ENCODE results near the gene ASTN2. TPM values are rescaled to one million over a fixed set of nuclear protein-coding genes. Genes with fewer than 3 reads are reported as not detected.

The ASTN2 gene
- total and polyA plus RNA-seq, 2 experiments from 2014 or later = 5.8 to 7.5 TPM

GRCh38 chr9:116795821-116796220 is 619.0 kb downstream of the ASTN2 start:
- Histone ChIP-seq H3K9ac (no peak overlapping the region), H3K4me3 (no peak overlapping the region), H3K4me2 (ENCODE audit: unreplicated experiment) (no peak overlapping the region), H3K27ac (no peak overlapping the region), H2AFZ (no peak overlapping the region), H3K36me3 (ENCODE audit: low read depth) (no peaks in the 10 kb centered on the region), H3K9me2 (ENCODE audit: insufficient read depth) (no peaks in the 10 kb centered on the region), H3K79me2 (ENCODE audit: insufficient read depth) (no peaks in the 10 kb centered on the region), H4K20me1 (ENCODE audit: insufficient read depth) (no peaks in the 10 kb centered on the region), H3K9me3 (ENCODE audit: low read depth) (no peaks in the 10 kb centered on the region), H3K4me1 (ENCODE audit: insufficient read depth) (no peaks in the 10 kb centered on the region), H3F3A (ENCODE audit: insufficient read depth) (no peaks in the 10 kb centered on the region), H3K27me3 (replicated peaks; ENCODE audit: insufficient read depth) (no peaks in the 10 kb centered on the region)
- DNase-seq = no peak
- in situ Hi-C loops (cut with MboI) = no loop called here
- 0% methylated on average over 2 of the region's 2 CpGs for WGBS, 2 experiments (ENCODE audit: low coverage in 1 of 2, low lambda C conversion rate in 2 of 2, missing lambda C conversion rate in 2 of 2)
- TF ChIP-seq EZH2phosphoT487 (IDR thresholded peaks at IDR 0.05; ENCODE audit: insufficient read depth, low read depth) (no peak), EZH2 (IDR thresholded peaks at IDR 0.05; ENCODE audit: insufficient read depth, poor library complexity, severe bottlenecking) (no peak)

GRCh38 chr9:116792271-116792670 is 622.6 kb downstream of the ASTN2 start:
- Histone ChIP-seq H3K4me1 (ENCODE audit: insufficient read depth) (no peaks in the 10 kb centered on the region), H3K4me2 (ENCODE audit: unreplicated experiment) (no peak overlapping the region), H3K27me3 (replicated peaks; ENCODE audit: insufficient read depth) (no peaks in the 10 kb centered on the region), H3K9ac (no peak overlapping the region), H2AFZ (no peak overlapping the region), H4K20me1 (ENCODE audit: insufficient read depth) (no peaks in the 10 kb centered on the region), H3K27ac (no peak overlapping the region), H3K36me3 (ENCODE audit: low read depth) (no peaks in the 10 kb centered on the region), H3K4me3 (no peak overlapping the region), H3K9me2 (ENCODE audit: insufficient read depth) (no peaks in the 10 kb centered on the region), H3K9me3 (ENCODE audit: low read depth) (no peaks in the 10 kb centered on the region), H3K79me2 (ENCODE audit: insufficient read depth) (no peaks in the 10 kb centered on the region), H3F3A (ENCODE audit: insufficient read depth) (no peaks in the 10 kb centered on the region)
- in situ Hi-C loops (cut with MboI) = no loop called here
- no peak for DNase-seq
- 40 to 42% methylated on average over 6 of the region's 6 CpGs for WGBS, 2 experiments (ENCODE audit: low coverage in 1 of 2, low lambda C conversion rate in 2 of 2, missing lambda C conversion rate in 2 of 2)
- no peak for TF ChIP-seq EZH2 (IDR thresholded peaks at IDR 0.05; ENCODE audit: insufficient read depth, poor library complexity, severe bottlenecking)
- TF ChIP-seq EZH2phosphoT487 (IDR thresholded peaks at IDR 0.05; ENCODE audit: insufficient read depth, low read depth) = no peak

GRCh38 chr9:116791326-116791725 is 623.5 kb downstream of the ASTN2 start:
- Histone ChIP-seq H3K36me3 (ENCODE audit: low read depth) (no peaks in the 10 kb centered on the region), H3F3A (ENCODE audit: insufficient read depth) (no peaks in the 10 kb centered on the region), H2AFZ (no peak overlapping the region), H4K20me1 (ENCODE audit: insufficient read depth) (no peaks in the 10 kb centered on the region), H3K9me2 (ENCODE audit: insufficient read depth) (no peaks in the 10 kb centered on the region), H3K27me3 (replicated peaks; ENCODE audit: insufficient read depth) (no peaks in the 10 kb centered on the region), H3K9ac (no peak overlapping the region), H3K27ac (no peak overlapping the region), H3K79me2 (ENCODE audit: insufficient read depth) (no peaks in the 10 kb centered on the region), H3K9me3 (ENCODE audit: low read depth) (no peaks in the 10 kb centered on the region), H3K4me3 (no peak overlapping the region), H3K4me1 (ENCODE audit: insufficient read depth) (no peaks in the 10 kb centered on the region), H3K4me2 (ENCODE audit: unreplicated experiment) (no peak overlapping the region)
- WGBS, 2 experiments (ENCODE audit: low coverage in 1 of 2, low lambda C conversion rate in 2 of 2, missing lambda C conversion rate in 2 of 2) = 29 to 38% methylated on average over 1 of the region's 1 CpG
- TF ChIP-seq EZH2phosphoT487 (IDR thresholded peaks at IDR 0.05; ENCODE audit: insufficient read depth, low read depth) (no peak), EZH2 (IDR thresholded peaks at IDR 0.05; ENCODE audit: insufficient read depth, poor library complexity, severe bottlenecking) (no peak)
- no peak for DNase-seq
- in situ Hi-C loops (cut with MboI) = no loop called here

- H3K79me2 ChIP-seq (ENCODE audit: insufficient read depth) = no peaks in the 10 kb centered on the region
- no peak overlapping the region for H3K9ac ChIP-seq
- H3K9me2 ChIP-seq (ENCODE audit: insufficient read depth) = no peaks in the 10 kb centered on the region
- H3K9me3 ChIP-seq (ENCODE audit: low read depth) = no peaks in the 10 kb centered on the region
- H3K4me2 ChIP-seq (ENCODE audit: unreplicated experiment) = no peak overlapping the region
- H3K4me3 ChIP-seq = no peak overlapping the region
- WGBS, 2 experiments (ENCODE audit: low coverage in 1 of 2, low lambda C conversion rate in 2 of 2, missing lambda C conversion rate in 2 of 2) = 20 to 30% methylated on average over 3 of the region's 3 CpGs
- H3K36me3 ChIP-seq (ENCODE audit: low read depth) = no peaks in the 10 kb centered on the region
- H4K20me1 ChIP-seq (ENCODE audit: insufficient read depth) = no peaks in the 10 kb centered on the region
- no peak for TF ChIP-seq EZH2 (IDR thresholded peaks at IDR 0.05; ENCODE audit: insufficient read depth, poor library complexity, severe bottlenecking)
- TF ChIP-seq EZH2phosphoT487 (IDR thresholded peaks at IDR 0.05; ENCODE audit: insufficient read depth, low read depth) = no peak
- no peaks in the 10 kb centered on the region for H3K4me1 ChIP-seq (ENCODE audit: insufficient read depth)
- H2AFZ ChIP-seq = no peak overlapping the region
- no peak for DNase-seq
- H3K27ac ChIP-seq = no peak overlapping the region
- no peaks in the 10 kb centered on the region for H3F3A ChIP-seq (ENCODE audit: insufficient read depth)
- no peaks in the 10 kb centered on the region for H3K27me3 ChIP-seq (replicated peaks; ENCODE audit: insufficient read depth)
- in situ Hi-C loops (cut with MboI) = no loop called here
Measured at GRCh38 chr9:116789081-116789480, 625.8 kb downstream of the ASTN2 start.

- Histone ChIP-seq H3K36me3 (ENCODE audit: low read depth) (no peaks in the 10 kb centered on the region), H3K79me2 (ENCODE audit: insufficient read depth) (no peaks in the 10 kb centered on the region), H3F3A (ENCODE audit: insufficient read depth) (no peaks in the 10 kb centered on the region), H3K4me1 (ENCODE audit: insufficient read depth) (no peaks in the 10 kb centered on the region), H3K9me2 (ENCODE audit: insufficient read depth) (no peaks in the 10 kb centered on the region), H3K9ac (no peak overlapping the region), H3K4me3 (no peak overlapping the region), H4K20me1 (ENCODE audit: insufficient read depth) (no peaks in the 10 kb centered on the region), H3K4me2 (ENCODE audit: unreplicated experiment) (no peak overlapping the region), H3K27me3 (replicated peaks; ENCODE audit: insufficient read depth) (no peaks in the 10 kb centered on the region), H2AFZ (no peak overlapping the region), H3K27ac (no peak overlapping the region), H3K9me3 (ENCODE audit: low read depth) (no peaks in the 10 kb centered on the region)
- TF ChIP-seq EZH2 (IDR thresholded peaks at IDR 0.05; ENCODE audit: insufficient read depth, poor library complexity, severe bottlenecking) = no peak
- in situ Hi-C loops (cut with MboI) = no loop called here
- DNase-seq = no peak
- WGBS, 2 experiments (ENCODE audit: low coverage in 1 of 2, low lambda C conversion rate in 2 of 2, missing lambda C conversion rate in 2 of 2) = 75 to 83% methylated on average over 2 of the region's 2 CpGs
Measured at GRCh38 chr9:116786737-116787136, 628.1 kb downstream of the ASTN2 start.

Measured in GM23248 (cell line).